ENCODE results near the gene RABL6.

The RABL6 gene

DNA sequence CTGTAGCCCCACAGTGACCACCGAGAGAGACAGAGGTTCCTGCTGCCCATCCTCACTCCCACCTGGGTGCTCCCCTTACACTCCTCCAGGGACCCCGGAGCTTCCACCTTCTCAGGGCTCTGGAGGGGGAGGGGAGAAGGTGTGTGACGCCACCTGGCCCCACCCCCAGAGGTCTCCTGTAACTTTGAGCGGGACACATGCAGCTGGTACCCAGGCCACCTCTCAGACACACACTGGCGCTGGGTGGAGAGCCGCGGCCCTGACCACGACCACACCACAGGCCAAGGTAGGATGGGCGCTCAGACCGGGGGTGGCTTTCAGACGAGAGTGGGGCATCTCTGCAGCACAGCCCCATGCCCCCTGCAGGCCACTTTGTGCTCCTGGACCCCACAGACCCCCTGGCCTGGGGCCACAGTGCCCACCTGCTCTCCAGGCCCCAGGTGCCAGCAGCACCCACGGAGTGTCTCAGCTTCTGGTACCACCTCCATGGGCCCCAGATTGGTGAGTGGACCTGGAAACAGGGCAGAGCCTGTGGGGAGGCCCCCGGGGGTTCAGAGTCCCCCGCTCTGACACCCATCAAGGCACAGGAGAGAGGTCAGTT lies 48.9 kb downstream of the RABL6 start:
- no peak for DNase-seq (ENCODE audit: low read depth in 2 of 2)
- no peak overlapping the region for H3K4me3 ChIP-seq (replicated peaks in 1 of 2; ENCODE audit: low read depth in 2 of 2, low read length in 2 of 2)
- TF ChIP-seq, protein P1, sequence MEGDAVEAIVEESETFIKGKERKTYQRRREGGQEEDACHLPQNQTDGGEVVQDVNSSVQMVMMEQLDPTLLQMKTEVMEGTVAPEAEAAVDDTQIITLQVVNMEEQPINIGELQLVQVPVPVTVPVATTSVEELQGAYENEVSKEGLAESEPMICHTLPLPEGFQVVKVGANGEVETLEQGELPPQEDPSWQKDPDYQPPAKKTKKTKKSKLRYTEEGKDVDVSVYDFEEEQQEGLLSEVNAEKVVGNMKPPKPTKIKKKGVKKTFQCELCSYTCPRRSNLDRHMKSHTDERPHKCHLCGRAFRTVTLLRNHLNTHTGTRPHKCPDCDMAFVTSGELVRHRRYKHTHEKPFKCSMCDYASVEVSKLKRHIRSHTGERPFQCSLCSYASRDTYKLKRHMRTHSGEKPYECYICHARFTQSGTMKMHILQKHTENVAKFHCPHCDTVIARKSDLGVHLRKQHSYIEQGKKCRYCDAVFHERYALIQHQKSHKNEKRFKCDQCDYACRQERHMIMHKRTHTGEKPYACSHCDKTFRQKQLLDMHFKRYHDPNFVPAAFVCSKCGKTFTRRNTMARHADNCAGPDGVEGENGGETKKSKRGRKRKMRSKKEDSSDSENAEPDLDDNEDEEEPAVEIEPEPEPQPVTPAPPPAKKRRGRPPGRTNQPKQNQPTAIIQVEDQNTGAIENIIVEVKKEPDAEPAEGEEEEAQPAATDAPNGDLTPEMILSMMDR (IDR thresholded peaks at IDR 0.05; ENCODE audit: low read depth, low read length) = no peak

DNA sequence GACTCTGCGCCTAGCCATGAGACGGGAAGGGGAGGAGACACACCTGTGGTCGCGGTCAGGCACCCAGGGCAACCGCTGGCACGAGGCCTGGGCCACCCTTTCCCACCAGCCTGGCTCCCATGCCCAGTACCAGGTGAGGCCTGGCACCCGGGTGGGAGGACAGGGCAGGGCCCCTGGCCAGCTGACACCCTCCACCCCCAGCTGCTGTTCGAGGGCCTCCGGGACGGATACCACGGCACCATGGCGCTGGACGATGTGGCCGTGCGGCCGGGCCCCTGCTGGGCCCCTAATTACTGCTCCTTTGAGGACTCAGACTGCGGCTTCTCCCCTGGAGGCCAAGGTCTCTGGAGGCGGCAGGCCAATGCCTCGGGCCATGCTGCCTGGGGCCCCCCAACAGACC lies 49.4 kb downstream of the RABL6 start:
- no peak overlapping the region for H3K4me3 ChIP-seq (replicated peaks in 1 of 2; ENCODE audit: low read depth in 2 of 2, low read length in 2 of 2)
- DNase-seq (ENCODE audit: low read depth in 2 of 2) = no peak
- TF ChIP-seq, protein P1 (IDR thresholded peaks at IDR 0.05; ENCODE audit: low read depth, low read length) = no peak

DNA sequence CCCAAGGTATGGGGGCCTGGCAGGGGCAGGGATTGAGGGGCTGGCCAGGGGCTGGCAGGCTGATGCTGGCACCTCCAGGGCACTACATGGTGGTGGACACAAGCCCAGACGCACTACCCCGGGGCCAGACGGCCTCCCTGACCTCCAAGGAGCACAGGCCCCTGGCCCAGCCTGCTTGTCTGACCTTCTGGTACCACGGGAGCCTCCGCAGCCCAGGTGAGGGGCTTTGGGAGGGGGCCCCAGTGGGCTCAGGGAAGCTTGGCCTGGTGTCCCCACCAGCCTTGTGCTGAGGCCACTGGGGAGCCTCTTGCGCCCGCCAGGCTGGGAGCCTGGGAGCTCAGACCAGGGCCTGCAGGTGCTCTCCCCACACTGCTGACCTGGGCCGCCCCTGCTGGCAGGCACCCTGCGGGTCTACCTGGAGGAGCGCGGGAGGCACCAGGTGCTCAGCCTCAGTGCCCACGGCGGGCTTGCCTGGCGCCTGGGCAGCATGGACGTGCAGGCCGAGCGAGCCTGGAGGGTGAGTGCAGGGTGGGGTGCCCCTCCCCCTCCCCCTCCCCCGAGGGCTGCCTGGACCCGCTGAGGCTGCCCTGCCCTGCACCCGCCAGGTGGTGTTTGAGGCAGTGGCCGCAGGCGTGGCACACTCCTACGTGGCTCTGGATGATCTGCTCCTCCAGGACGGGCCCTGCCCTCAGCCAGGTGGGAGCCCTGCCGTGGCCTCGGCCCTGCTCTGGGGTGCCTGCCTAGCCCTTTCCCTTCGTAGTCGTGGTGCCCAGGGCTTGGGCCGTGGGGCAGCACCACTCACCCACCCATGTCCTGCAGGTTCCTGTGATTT lies 50.0 kb downstream of the RABL6 start:
- no peak for DNase-seq (ENCODE audit: low read depth in 2 of 2)
- H3K4me3 ChIP-seq (replicated peaks in 1 of 2; ENCODE audit: low read depth in 2 of 2, low read length in 2 of 2) = no peak overlapping the region
- TF ChIP-seq, protein P1 (IDR thresholded peaks at IDR 0.05; ENCODE audit: low read depth, low read length) = no peak

DNA sequence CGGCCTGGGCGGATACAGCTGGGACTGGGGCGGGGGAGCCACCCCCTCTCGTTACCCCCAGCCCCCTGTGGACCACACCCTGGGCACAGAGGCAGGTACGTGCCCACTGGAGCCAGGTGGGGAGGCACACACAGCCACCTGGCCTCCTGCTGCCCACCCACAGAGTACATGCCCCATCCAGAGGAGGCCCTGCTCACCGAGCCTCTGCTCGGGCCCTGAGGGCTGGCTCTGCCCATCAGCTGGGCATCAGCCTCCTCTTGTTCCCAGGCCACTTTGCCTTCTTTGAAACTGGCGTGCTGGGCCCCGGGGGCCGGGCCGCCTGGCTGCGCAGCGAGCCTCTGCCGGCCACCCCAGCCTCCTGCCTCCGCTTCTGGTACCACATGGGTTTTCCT lies 50.7 kb downstream of the RABL6 start:
- no peak for DNase-seq (ENCODE audit: low read depth in 2 of 2)
- TF ChIP-seq, protein P1 (IDR thresholded peaks at IDR 0.05; ENCODE audit: low read depth, low read length) = no peak
- H3K4me3 ChIP-seq (replicated peaks in 1 of 2; ENCODE audit: low read depth in 2 of 2, low read length in 2 of 2) = no peak overlapping the region

DNA sequence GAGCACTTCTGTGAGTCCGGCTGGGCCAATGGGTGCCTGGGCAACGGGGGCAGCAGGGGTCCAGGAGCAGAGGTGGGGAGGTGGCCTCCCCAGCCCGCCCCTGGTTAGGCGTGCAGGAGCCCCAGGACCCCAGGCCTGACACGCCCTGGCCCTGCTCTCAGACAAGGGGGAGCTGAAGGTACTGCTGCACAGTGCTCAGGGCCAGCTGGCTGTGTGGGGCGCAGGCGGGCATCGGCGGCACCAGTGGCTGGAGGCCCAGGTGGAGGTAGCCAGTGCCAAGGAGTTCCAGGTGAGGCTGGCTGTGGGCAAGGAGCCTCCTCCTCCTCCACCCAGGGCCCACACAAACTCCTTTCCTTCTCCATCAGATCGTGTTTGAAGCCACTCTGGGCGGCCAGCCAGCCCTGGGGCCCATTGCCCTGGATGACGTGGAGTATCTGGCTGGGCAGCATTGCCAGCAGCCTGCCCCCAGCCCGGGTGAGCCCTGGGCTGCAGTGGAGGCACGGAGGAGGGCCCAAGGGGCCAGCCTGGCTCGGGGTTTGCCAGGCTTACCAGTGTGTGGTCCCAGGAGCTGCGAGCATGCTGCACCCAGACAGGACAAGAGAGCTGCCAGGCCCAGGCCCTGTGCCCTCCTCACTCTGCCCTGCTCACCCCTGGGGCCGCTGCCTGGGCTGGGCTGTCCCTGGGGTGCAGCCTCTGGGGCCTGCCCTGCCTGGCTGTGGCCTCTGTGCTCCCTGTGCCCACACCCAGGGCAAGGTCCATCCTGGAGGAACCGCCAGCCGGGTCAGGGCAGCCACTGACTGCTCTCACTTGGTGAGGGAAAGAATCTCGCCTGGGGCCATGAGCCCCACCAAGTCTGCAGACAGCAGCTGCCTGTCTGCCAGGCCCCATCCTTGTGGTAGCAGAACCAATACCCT lies 51.4 kb downstream of the RABL6 start:
- peak; percentile 31 to 76 for DNase-seq (ENCODE audit: low read depth in 2 of 2)
- TF ChIP-seq, protein P1 (IDR thresholded peaks at IDR 0.05; ENCODE audit: low read depth, low read length) = no peak

DNA sequence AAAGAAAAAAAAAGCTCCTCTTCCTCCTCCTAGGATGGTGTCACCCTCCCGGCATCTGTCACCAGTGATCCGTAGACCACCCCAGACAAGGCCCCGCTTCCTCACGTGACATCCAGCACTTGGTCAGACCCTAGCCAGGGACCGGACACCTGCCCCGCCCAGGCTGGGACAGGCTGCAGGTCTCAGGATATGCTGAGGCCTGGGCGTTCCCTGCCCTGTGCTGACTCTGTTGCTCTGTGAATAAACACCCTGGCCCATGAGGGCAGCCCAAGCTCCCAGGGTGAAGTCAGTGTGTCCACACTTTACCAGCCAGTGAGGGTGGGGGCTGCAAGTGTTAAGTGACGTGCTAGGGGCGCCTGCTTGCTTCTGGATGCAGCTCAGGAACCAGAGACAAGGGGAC lies 52.8 kb downstream of the RABL6 start:
- DNase-seq (ENCODE audit: low read depth in 2 of 2) = no peak
- TF ChIP-seq, protein P1 (IDR thresholded peaks at IDR 0.05; ENCODE audit: low read depth, low read length) = no peak
- H3K4me3 ChIP-seq (replicated peaks in 1 of 2; ENCODE audit: low read depth in 2 of 2, low read length in 2 of 2) = no peak overlapping the region

More for the DNA sequence above, 51.4 kb downstream of the RABL6 start:
- H3K4me3 ChIP-seq (replicated peaks in 1 of 2; ENCODE audit: low read depth in 2 of 2, low read length in 2 of 2) = no peak overlapping the region

Data from cardiac fibroblast (primary cell).